GM12875 (cell line): Measurements from ENCODE around the gene C12orf76.
"Not testable (repeated sequence)": the region's sequence is repeated elsewhere in the genome, so short reads cannot be mapped to it uniquely, and the experiment has no call there.

Experiments
- H3K4me3 ChIP-seq: one replicate; pipeline ENCODE4 v1.5.1; 2011; ENCODE audit warnings: low read depth, low read length, control low read depth
- TF ChIP-seq, protein P1 (sequence below): IDR thresholded peaks from 2 replicates; pipeline ENCODE4 v1.5.1; 2011; ENCODE audit warnings: low read depth, mild to moderate bottlenecking, control low read depth, inconsistent platforms, low read length, moderate library complexity, borderline replicate concordance; ENCODE audit not compliant: insufficient read depth

C12orf76 gene, protein sequence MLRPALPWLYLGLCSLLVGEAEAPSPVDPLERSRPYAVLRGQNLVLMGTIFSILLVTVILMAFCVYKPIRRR

DNA sequence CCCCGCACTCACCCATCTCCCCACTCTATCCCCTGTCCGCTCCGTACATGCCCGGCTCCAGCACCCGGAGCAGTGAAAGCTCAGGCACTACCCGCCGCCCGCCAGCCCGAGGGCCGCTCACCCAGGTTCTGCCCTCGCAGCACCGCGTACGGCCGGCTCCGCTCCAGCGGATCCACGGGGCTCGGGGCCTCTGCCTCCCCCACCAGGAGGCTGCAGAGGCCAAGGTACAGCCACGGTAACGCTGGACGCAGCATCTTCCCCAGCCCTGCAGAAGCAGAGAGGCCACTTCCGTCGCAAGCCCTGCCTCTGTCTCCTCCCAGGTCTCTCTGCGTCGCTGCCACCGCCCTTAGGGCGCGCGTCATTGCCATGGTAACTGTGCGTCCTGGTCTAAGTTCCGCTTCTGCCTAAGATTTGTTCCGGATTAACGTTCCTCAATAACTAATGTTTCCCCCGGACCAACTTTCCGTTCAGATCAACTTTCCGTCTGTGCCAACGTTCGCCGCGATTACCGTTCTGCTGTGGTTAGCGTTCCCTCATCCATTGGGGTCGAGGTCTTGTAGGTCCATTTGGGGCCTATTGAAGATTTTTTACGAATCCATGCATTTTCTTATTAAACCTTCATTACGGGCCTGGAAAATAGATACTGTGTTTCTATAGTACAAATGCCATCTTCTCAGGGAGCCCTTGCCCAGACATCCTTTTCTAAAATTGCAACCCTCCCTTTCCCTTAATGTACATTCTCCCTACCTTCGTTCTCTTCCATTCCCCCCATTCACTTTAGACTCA is at the start of gene C12orf76:
C12orf76 (minus strand) TSS at position 281 of the 786 bp plus-strand sequence; CDS start at position 254, 27 bp downstream.
- peak within 1 kb of the TSS; percentile 93 for H3K4me3 ChIP-seq
- TF ChIP-seq, protein P1, sequence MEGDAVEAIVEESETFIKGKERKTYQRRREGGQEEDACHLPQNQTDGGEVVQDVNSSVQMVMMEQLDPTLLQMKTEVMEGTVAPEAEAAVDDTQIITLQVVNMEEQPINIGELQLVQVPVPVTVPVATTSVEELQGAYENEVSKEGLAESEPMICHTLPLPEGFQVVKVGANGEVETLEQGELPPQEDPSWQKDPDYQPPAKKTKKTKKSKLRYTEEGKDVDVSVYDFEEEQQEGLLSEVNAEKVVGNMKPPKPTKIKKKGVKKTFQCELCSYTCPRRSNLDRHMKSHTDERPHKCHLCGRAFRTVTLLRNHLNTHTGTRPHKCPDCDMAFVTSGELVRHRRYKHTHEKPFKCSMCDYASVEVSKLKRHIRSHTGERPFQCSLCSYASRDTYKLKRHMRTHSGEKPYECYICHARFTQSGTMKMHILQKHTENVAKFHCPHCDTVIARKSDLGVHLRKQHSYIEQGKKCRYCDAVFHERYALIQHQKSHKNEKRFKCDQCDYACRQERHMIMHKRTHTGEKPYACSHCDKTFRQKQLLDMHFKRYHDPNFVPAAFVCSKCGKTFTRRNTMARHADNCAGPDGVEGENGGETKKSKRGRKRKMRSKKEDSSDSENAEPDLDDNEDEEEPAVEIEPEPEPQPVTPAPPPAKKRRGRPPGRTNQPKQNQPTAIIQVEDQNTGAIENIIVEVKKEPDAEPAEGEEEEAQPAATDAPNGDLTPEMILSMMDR, result no peak

GRCh38 chr12:110093631-110094311 is 45.4 kb upstream of the C12orf76 start:
- no peak overlapping the region for H3K4me3 ChIP-seq
- TF ChIP-seq, protein P1, result no peak

- TF ChIP-seq, protein P1, result no peak
Observed at GRCh38 chr12:110091136-110091711, 42.9 kb upstream of the C12orf76 start.

GRCh38 chr12:110090266-110091135 is 42.2 kb upstream of the C12orf76 start:
- TF ChIP-seq, protein P1, result no peak
- H3K4me3 ChIP-seq, result no peak overlapping the region

More at GRCh38 chr12:110091136-110091711, 42.9 kb upstream of the C12orf76 start:
- H3K4me3 ChIP-seq, result no peak overlapping the region

GRCh38 chr12:110088936-110089335 is 40.6 kb upstream of the C12orf76 start:
- TF ChIP-seq, protein P1, result no peak
- no peak overlapping the region for H3K4me3 ChIP-seq

- H3K4me3 ChIP-seq, result not testable (repeated sequence)
Observed at GRCh38 chr12:110088216-110088615, 39.9 kb upstream of the C12orf76 start.

DNA sequence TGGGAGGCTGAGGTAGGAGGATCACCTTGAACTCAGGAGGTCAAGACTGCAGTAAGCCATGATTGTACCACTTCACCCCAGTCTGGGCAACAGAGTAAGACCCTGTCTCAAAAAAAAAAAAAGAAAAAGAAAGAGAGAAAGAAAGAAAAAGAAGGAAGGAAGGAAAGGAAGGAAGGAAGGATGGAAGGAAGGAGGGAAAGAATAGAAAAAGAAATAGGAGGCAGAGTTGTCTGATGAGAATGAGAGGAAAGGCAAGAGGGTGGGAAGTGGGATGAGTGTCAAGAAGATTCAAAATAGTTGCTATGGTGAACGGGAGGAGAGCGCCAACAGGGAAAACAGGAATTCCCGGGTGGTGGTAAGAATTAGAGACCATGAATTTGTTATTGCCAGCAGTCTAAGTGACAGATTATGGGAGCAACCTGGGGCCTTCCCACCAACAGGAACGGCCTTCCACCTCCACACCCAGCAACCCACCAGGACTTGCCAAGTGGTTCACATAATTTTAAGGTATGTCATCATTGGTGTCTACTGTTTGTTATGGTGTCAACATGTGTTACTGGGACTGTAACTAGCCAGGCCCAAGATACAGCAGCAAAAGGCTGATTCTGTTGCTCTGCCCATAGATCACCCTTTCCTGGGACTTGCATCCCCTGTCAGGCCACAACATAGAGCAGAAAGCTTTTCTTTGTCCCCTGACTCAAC is 36.1 kb upstream of the C12orf76 start:
- TF ChIP-seq, protein P1, result no peak
- no peak overlapping the region for H3K4me3 ChIP-seq
